A673 (cell line): ENCODE results near the gene STX4.

Experiments used
- EZH2 ChIP-seq: fragments of 200-600 bp; sonication (generic); IDR thresholded peaks from 2 replicates; pipeline ENCODE4 v1.6.1; 2017; ENCODE audit warnings: borderline replicate concordance, low read depth, mild to moderate bottlenecking, mixed read lengths, antibody characterized with exemption, low read length; ENCODE audit not compliant: poor library complexity, severe bottlenecking
- TF ChIP-seq, protein P1 (sequence below): fragments of 300-800, 200-600 bp; sonication (generic); conservative IDR thresholded peaks from 2 replicates; pipeline ENCODE4 v1.5.1; 2017; ENCODE audit warnings: low read depth, mild to moderate bottlenecking, antibody characterized with exemption, low read length, moderate library complexity, mixed read lengths

DNA sequence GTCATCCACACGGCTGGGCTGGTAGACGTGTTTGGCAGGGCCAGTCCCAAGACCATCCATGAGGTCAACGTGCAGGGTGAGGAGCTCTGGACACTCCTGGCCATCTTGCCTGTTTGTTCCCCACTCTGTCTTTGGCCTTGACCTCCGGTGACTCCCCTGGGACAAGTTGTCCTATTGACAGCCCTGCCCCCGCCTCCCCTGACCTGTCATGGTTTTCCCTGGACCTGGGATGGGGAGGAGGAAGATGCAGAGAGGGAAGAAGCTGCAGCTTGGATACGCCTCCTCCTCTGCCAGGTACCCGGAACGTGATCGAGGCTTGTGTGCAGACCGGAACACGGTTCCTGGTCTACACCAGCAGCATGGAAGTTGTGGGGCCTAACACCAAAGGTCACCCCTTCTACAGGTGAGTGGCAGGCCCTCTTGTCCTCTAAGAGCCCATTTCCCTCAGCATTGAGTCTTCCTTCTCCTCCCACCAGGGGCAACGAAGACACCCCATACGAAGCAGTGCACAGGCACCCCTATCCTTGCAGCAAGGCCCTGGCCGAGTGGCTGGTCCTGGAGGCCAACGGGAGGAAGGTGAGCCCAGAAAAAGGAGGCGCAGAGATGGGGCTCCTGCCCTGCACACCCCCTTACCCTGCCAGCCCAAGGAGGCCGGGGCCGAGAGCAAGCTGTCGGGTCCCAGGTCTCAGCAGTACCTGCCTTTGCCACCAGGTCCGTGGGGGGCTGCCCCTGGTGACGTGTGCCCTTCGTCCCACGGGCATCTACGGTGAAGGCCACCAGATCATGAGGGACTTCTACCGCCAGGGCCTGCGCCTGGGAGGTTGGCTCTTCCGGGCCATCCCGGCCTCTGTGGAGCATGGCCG is 47.0 kb upstream of the STX4 start:
- TF ChIP-seq, protein P1, sequence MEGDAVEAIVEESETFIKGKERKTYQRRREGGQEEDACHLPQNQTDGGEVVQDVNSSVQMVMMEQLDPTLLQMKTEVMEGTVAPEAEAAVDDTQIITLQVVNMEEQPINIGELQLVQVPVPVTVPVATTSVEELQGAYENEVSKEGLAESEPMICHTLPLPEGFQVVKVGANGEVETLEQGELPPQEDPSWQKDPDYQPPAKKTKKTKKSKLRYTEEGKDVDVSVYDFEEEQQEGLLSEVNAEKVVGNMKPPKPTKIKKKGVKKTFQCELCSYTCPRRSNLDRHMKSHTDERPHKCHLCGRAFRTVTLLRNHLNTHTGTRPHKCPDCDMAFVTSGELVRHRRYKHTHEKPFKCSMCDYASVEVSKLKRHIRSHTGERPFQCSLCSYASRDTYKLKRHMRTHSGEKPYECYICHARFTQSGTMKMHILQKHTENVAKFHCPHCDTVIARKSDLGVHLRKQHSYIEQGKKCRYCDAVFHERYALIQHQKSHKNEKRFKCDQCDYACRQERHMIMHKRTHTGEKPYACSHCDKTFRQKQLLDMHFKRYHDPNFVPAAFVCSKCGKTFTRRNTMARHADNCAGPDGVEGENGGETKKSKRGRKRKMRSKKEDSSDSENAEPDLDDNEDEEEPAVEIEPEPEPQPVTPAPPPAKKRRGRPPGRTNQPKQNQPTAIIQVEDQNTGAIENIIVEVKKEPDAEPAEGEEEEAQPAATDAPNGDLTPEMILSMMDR = no peak
- no peak for TF ChIP-seq EZH2
